Adrenal gland (tissue), 12 donors: Measurements from ENCODE around the gene HSPA9. TPM values are rescaled to one million over a fixed set of nuclear protein-coding genes. Genes with fewer than 3 reads are reported as not detected.

Source experiments
- DNase-seq, 7 donors: peaks; one replicate each; pipeline ENCODE4 v3.0.0-alpha.2; 2019 to 2020
- H3K27ac ChIP-seq, 5 donors: fragments of 200-600 bp; sonication (generic) in 4 of 5; 1 replicate in 3 of 5; 2 replicates in 2 of 5; pipeline versions ENCODE4 v1.5.1 to v1.8.0; 2016 to 2020; ENCODE audit warnings: mild to moderate bottlenecking in 1 of 5
- H3K27me3 ChIP-seq: fragments of 200-600 bp; 2 replicates; pipeline ENCODE4 v1.8.0; 2021
- H3K36me3 ChIP-seq, 2 donors: fragments of 200-600 bp; replicated peaks in 1 of 2; 1 replicate in 1 of 2; 2 replicates in 1 of 2; pipeline versions ENCODE4 v1.5.1 to v1.8.0; 2018 to 2022
- H3K4me1 ChIP-seq, 2 donors: fragments of 200-600 bp; replicated peaks in 1 of 2; 1 replicate in 1 of 2; 2 replicates in 1 of 2; pipeline versions ENCODE4 v1.5.1 to v1.8.0; 2018 to 2021
- H3K4me3 ChIP-seq, 4 donors: fragments of 200-600 bp; sonication (generic) in 3 of 4; one replicate each; pipeline ENCODE4 v1.5.1; 2016 to 2018
- H3K9me3 ChIP-seq, 3 donors: fragments of 200-600 bp; sonication (generic) in 1 of 3; replicated peaks in 1 of 3; 1 replicate in 2 of 3; 2 replicates in 1 of 3; pipeline versions ENCODE4 v1.5.1 to v1.8.0; 2016 to 2021
- CTCF ChIP-seq, 6 experiments: fragments of 450-650 bp in 4 of 6; fragments of 200-600 bp in 2 of 6; sonication (generic) in 1 of 6; IDR thresholded peaks; 1 replicate in 5 of 6; 2 replicates in 1 of 6; pipeline versions ENCODE4 v1.5.1 to v1.8.0; 2016 to 2021; ENCODE audit warnings: antibody characterized with exemption in 6 of 6, mild to moderate bottlenecking in 2 of 6, moderate library complexity in 1 of 6
- POLR2A ChIP-seq, 2 donors: fragments of 450-650 bp; IDR thresholded peaks; one replicate each; pipeline ENCODE4 v1.6.1; 2017; ENCODE audit warnings: antibody characterized with exemption in 2 of 2, mild to moderate bottlenecking in 2 of 2, moderate library complexity in 1 of 2
- WGBS, 4 donors: extraction: QIAGEN DNeasy Blood & Tissue Kit in 2 of 4; methylation state at CpG; one replicate each; pipeline versions ENCODE4 v1.1.5 to v1.1.7; 2013 to 2017; 5-methylcytosine and 5-hydroxymethylcytosine counted together
- intact Hi-C, 2 donors: fragments of 100-400 bp; cut with DNase I; formaldehyde crosslinking; loops; one replicate each; pipeline versions ENCODE4 v1.14.1 to v1.15.0; 2022 to 2023
- polyA plus RNA-seq, 3 donors: library from polyadenylated mRNA; stranded (reverse); fragments of 200-250 nt in 2 of 3; fragments of 350-450 nt in 1 of 3; fragmentation: Illumina TruSeq in 1 of 3; extraction: RNeasy Lipid Tissue Mini Kit (QIAGEN cat#74804) in 1 of 3; gene quantifications; one replicate each; pipeline ENCODE4 v1.2.3, GENCODE V29; 2013 to 2014
- total RNA-seq, 9 donors: library from RNA; depleted of rRNA in 4 of 9; stranded (reverse); fragments of >200 nt in 4 of 9; fragments of 120-200 nt in 1 of 9; fragmentation: NEBNext Ultra II Directional in 1 of 9; extraction: Animal tissue kit (Norgen Biotek cat#: 25700) in 1 of 9; gene quantifications; one replicate each; pipeline versions ENCODE4 v1.1.0 to v1.2.4, GENCODE V29; 2013 to 2023
- donor health status: healthy with polysubstance abuse.
- donor health status: Bipolar disorder and iron deficiency.
- donor health status: DM: yes; HTN: yes; CAD: no.
- donor health status: DM: no; HTN: no; CAD: no.
- donor health status: DM: no; HTN: no; CAD: no.
- donor health status: DM: yes; HTN: yes; CAD: no.

Gene HSPA9
- total and polyA plus RNA-seq, 12 donors, result 92.3 to 1,206 (median 501) TPM

- 82 to 93% (median 90%) methylated on average over 7 of the region's 7 CpGs for WGBS, 4 donors
- Histone ChIP-seq H3K27ac (no peak overlapping the region), H3K9me3 (no peaks in the 10 kb centered on the region), H3K36me3 (peaks cover 0 to 88% of the 10 kb centered on the region in 2 donors), H3K27me3 (no peaks in the 10 kb centered on the region), H3K4me1 (peaks cover 0 to 21% of the 10 kb centered on the region in 2 donors), H3K4me3 (no peak overlapping the region)
- intact Hi-C loops, result no loop called here
- TF ChIP-seq POLR2A (IDR thresholded peaks at IDR 0.05) (no peak), CTCF (IDR thresholded peaks at IDR 0.05) (no peak)
- DNase-seq, result no peak
Observed at GRCh38 chr5:138559937-138560336, 15.3 kb downstream of the HSPA9 start.

- no peaks in the 10 kb centered on the region for H3K4me1 ChIP-seq
- no peak for DNase-seq
- WGBS, 4 donors, result 76 to 92% (median 87%) methylated on average over 2 of the region's 2 CpGs
- intact Hi-C loops, result no loop called here
- no peak overlapping the region for H3K27ac ChIP-seq
- H3K9me3 ChIP-seq, result no peaks in the 10 kb centered on the region
- no peaks in the 10 kb centered on the region for H3K27me3 ChIP-seq
- H3K36me3 ChIP-seq, result peaks cover 0 to 85% of the 10 kb centered on the region in 2 donors
- no peak overlapping the region for H3K4me3 ChIP-seq
- TF ChIP-seq CTCF (IDR thresholded peaks at IDR 0.05) (no peak), POLR2A (IDR thresholded peaks at IDR 0.05) (no peak)
Observed at GRCh38 chr5:138557677-138558076, 17.5 kb downstream of the HSPA9 start.

GRCh38 chr5:138554143-138554542, 21.1 kb downstream of the HSPA9 start:
- DNase-seq, result no peak
- H3K27ac ChIP-seq, result no peak overlapping the region
- WGBS, 4 donors, result 71 to 88% (median 83%) methylated on average over 1 of the region's 1 CpG
- no peaks in the 10 kb centered on the region for H3K4me1 ChIP-seq
- H3K4me3 ChIP-seq, result no peak overlapping the region
- no peak for TF ChIP-seq POLR2A (IDR thresholded peaks at IDR 0.05)
- TF ChIP-seq CTCF (IDR thresholded peaks at IDR 0.05), result no peak
- H3K36me3 ChIP-seq, result peaks cover 0 to 54% of the 10 kb centered on the region in 2 donors
- intact Hi-C loops, result no loop called here
- no peaks in the 10 kb centered on the region for H3K27me3 ChIP-seq
- no peaks in the 10 kb centered on the region for H3K9me3 ChIP-seq

- Histone ChIP-seq H3K4me3 (no peak overlapping the region), H3K27me3 (no peaks in the 10 kb centered on the region), H3K4me1 (peaks cover 0 to 4% of the 10 kb centered on the region in 2 donors), H3K9me3 (no peaks in the 10 kb centered on the region), H3K27ac (no peak overlapping the region), H3K36me3 (peaks cover 0 to 49% of the 10 kb centered on the region in 2 donors)
- no peak for DNase-seq
- 79 to 90% (median 89%) methylated on average over 5 of the region's 5 CpGs for WGBS, 4 donors
- no peak for TF ChIP-seq POLR2A (IDR thresholded peaks at IDR 0.05)
- no peak for TF ChIP-seq CTCF (IDR thresholded peaks at IDR 0.05)
- intact Hi-C loops, result no loop called here
Observed at GRCh38 chr5:138553437-138554095, 21.6 kb downstream of the HSPA9 start.
